IPS DF 4.7 (cell line): ENCODE measurements around the gene SNAPC2.
"Not testable (repeated sequence)": the region's sequence is repeated elsewhere in the genome, so short reads cannot be mapped to it uniquely, and the experiment has no call there.

ENCODE experiments used
- DNase-seq: peaks from one replicate; pipeline ENCODE4 v3.0.0-alpha.2; 2013; ENCODE audit warnings: low spot score; ENCODE audit errors: extremely low read depth

Gene SNAPC2

GRCh38 chr19:7888145-7888825 lies 31.9 kb upstream of the SNAPC2 start, which contains the start of gene LRRC8E:
Gene LRRC8E, plus strand, starts transcription at chr19:7888510. Its CDS starts 7,094 bp downstream, at chr19:7895604.
- DNase-seq: no peak

- DNase-seq: no peak
Measured at GRCh38 chr19:7888826-7889217, 31.3 kb upstream of the SNAPC2 start.

- not testable (repeated sequence) for DNase-seq
Measured at GRCh38 chr19:7893362-7894101, 26.6 kb upstream of the SNAPC2 start.

- DNase-seq: no peak
Measured at GRCh38 chr19:7894612-7895309, 25.4 kb upstream of the SNAPC2 start.

- DNase-seq: no peak
Measured at GRCh38 chr19:7895565-7895964, 24.6 kb upstream of the SNAPC2 start.

GRCh38 chr19:7897292-7897691 lies 22.8 kb upstream of the SNAPC2 start:
- no peak for DNase-seq

GRCh38 chr19:7898967-7899366 lies 21.2 kb upstream of the SNAPC2 start:
- no peak for DNase-seq

- DNase-seq: no peak
Measured at GRCh38 chr19:7899751-7900378, 20.3 kb upstream of the SNAPC2 start.

GRCh38 chr19:7900401-7900870 lies 19.7 kb upstream of the SNAPC2 start:
- DNase-seq: no peak

- no peak for DNase-seq
Measured at GRCh38 chr19:7900931-7901330, 19.2 kb upstream of the SNAPC2 start.

- no peak for DNase-seq
Measured at GRCh38 chr19:7901337-7901736, 18.8 kb upstream of the SNAPC2 start.

GRCh38 chr19:7902796-7903243 lies 17.3 kb upstream of the SNAPC2 start:
- DNase-seq: no peak

GRCh38 chr19:7903244-7904073 lies 16.7 kb upstream of the SNAPC2 start, which contains the start of gene MAP2K7:
Gene MAP2K7, plus strand, starts transcription at chr19:7903877. Its CDS starts 68 bp downstream, at chr19:7903945.
- DNase-seq: peak; percentile 98

- no peak for DNase-seq
Measured at GRCh38 chr19:7904074-7905020, 15.8 kb upstream of the SNAPC2 start.

- no peak for DNase-seq
Measured at GRCh38 chr19:7905268-7905667, 14.9 kb upstream of the SNAPC2 start.

GRCh38 chr19:7905859-7906258 lies 14.3 kb upstream of the SNAPC2 start:
- no peak for DNase-seq

GRCh38 chr19:7907122-7907521 lies 13.0 kb upstream of the SNAPC2 start:
- DNase-seq: no peak

GRCh38 chr19:7907544-7907943 lies 12.6 kb upstream of the SNAPC2 start:
- DNase-seq: no peak

- no peak for DNase-seq
Measured at GRCh38 chr19:7908078-7908699, 11.9 kb upstream of the SNAPC2 start.
